Peyer's patch (tissue), 4 donors: Measurements from ENCODE around the gene BMPR1A.

Experiments used
- POLR2A ChIP-seq, 2 donors: fragments of 450-650 bp; IDR thresholded peaks; one replicate each; pipeline ENCODE4 v1.5.1; 2017; ENCODE audit warnings: antibody characterized with exemption in 2 of 2, mild to moderate bottlenecking in 2 of 2, moderate library complexity in 2 of 2
- TF ChIP-seq, protein P1 (sequence below), 6 experiments: fragments of 450-650 bp in 4 of 6; fragments of 200-600 bp in 2 of 6; sonication (generic) in 1 of 6; IDR thresholded peaks; one replicate each; pipeline ENCODE4 v1.5.1; 2017 to 2019; ENCODE audit warnings: antibody characterized with exemption in 6 of 6, mild to moderate bottlenecking in 3 of 6, moderate library complexity in 1 of 6

DNA sequence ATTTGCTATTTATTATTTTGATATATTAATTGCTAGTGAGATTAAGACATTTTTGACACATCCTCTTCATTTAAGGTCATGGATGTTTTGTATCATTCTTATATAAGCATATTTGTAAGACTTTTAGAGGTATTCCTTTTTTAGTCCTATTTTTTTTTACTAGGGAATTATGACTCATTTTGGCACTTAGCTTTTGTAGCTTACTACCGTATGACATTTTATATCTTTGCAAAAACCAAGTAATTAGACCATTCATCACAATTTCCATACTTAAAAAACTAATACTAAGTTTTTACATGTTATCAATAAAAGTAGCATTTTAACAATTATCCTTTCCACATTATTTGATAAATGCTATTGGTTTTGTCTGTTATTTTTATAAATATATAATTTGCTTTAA, 41.6 kb downstream of the BMPR1A start:
- TF ChIP-seq, protein P1, sequence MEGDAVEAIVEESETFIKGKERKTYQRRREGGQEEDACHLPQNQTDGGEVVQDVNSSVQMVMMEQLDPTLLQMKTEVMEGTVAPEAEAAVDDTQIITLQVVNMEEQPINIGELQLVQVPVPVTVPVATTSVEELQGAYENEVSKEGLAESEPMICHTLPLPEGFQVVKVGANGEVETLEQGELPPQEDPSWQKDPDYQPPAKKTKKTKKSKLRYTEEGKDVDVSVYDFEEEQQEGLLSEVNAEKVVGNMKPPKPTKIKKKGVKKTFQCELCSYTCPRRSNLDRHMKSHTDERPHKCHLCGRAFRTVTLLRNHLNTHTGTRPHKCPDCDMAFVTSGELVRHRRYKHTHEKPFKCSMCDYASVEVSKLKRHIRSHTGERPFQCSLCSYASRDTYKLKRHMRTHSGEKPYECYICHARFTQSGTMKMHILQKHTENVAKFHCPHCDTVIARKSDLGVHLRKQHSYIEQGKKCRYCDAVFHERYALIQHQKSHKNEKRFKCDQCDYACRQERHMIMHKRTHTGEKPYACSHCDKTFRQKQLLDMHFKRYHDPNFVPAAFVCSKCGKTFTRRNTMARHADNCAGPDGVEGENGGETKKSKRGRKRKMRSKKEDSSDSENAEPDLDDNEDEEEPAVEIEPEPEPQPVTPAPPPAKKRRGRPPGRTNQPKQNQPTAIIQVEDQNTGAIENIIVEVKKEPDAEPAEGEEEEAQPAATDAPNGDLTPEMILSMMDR (IDR thresholded peaks at IDR 0.05): no peak
- no peak for TF ChIP-seq POLR2A (IDR thresholded peaks at IDR 0.05)
